Mesenchymal stem cell (in vitro differentiated cells and primary cell): ENCODE data around the gene CIB2.

Experiments
- DNase-seq: peaks from one replicate; pipeline ENCODE4 v3.0.0-alpha.2; 2013
- H2AFZ ChIP-seq: one replicate; pipeline ENCODE4 v1.6.1; 2013; ENCODE audit warnings: low read depth, mild to moderate bottlenecking, control low read depth, inconsistent platforms, low read length, moderate library complexity
- H2AK5ac ChIP-seq: 2 replicates; pipeline ENCODE4 v1.6.1; 2013; ENCODE audit warnings: low read length, moderate library complexity, mild to moderate bottlenecking, inconsistent platforms; ENCODE audit not compliant: severe bottlenecking
- H2BK120ac ChIP-seq: one replicate; pipeline ENCODE4 v1.6.1; 2013; ENCODE audit warnings: low read depth, mild to moderate bottlenecking, inconsistent platforms, low read length, moderate library complexity
- H2BK12ac ChIP-seq, 2 experiments: one replicate each; pipeline ENCODE4 v1.6.1; 2013; ENCODE audit warnings: inconsistent platforms in 2 of 2, low read length in 2 of 2, mild to moderate bottlenecking in 2 of 2, moderate library complexity in 2 of 2, control low read depth in 1 of 2
- H2BK15ac ChIP-seq: one replicate; pipeline ENCODE4 v1.6.1; 2013; ENCODE audit warnings: mild to moderate bottlenecking, low read depth, inconsistent platforms; ENCODE audit not compliant: poor library complexity, severe bottlenecking
- H2BK5ac ChIP-seq: 2 replicates; pipeline ENCODE4 v1.6.1; 2013; ENCODE audit warnings: low read depth, mild to moderate bottlenecking, low read length, control low read depth, inconsistent platforms; ENCODE audit not compliant: poor library complexity, severe bottlenecking
- H3K14ac ChIP-seq, 2 experiments: one replicate each; pipeline ENCODE4 v1.6.1; 2013; ENCODE audit warnings: inconsistent platforms in 2 of 2, low read length in 2 of 2, control low read depth in 1 of 2, mild to moderate bottlenecking in 1 of 2, moderate library complexity in 1 of 2
- H3K18ac ChIP-seq, 2 experiments: one replicate each; pipeline ENCODE4 v1.6.1; 2013; ENCODE audit warnings: inconsistent platforms in 2 of 2, low read length in 2 of 2, control low read depth in 1 of 2, low read depth in 1 of 2, mild to moderate bottlenecking in 1 of 2
- H3K23ac ChIP-seq, 2 experiments: one replicate each; pipeline ENCODE4 v1.6.1; 2013; ENCODE audit warnings: inconsistent platforms in 2 of 2, low read length in 2 of 2, mild to moderate bottlenecking in 2 of 2, moderate library complexity in 2 of 2, control low read depth in 1 of 2
- H3K27ac ChIP-seq: 2 replicates; pipeline ENCODE4 v1.5.1; 2013; ENCODE audit warnings: mild to moderate bottlenecking, moderate library complexity, low read length, control low read depth, inconsistent platforms; ENCODE audit not compliant: poor library complexity, severe bottlenecking
- H3K27me3 ChIP-seq, 2 experiments: 2 replicates each; pipeline versions ENCODE4 v1.6.1 to v1.7.0; 2013; ENCODE audit warnings: low read length in 2 of 2, mild to moderate bottlenecking in 2 of 2, moderate library complexity in 2 of 2, control low read depth in 1 of 2, inconsistent platforms in 1 of 2; ENCODE audit not compliant: control insufficient read depth in 1 of 2, insufficient read depth in 1 of 2
- H3K36me3 ChIP-seq, 2 experiments: 2 replicates each; pipeline versions ENCODE4 v1.6.1 to v1.7.0; 2013; ENCODE audit warnings: low read length in 2 of 2, control low read depth in 1 of 2, inconsistent platforms in 1 of 2, low read depth in 1 of 2, mild to moderate bottlenecking in 1 of 2; ENCODE audit not compliant: insufficient read depth in 2 of 2, control insufficient read depth in 1 of 2
- H3K4ac ChIP-seq, 2 experiments: one replicate each; pipeline ENCODE4 v1.6.1; 2013; ENCODE audit warnings: inconsistent platforms in 2 of 2, low read length in 2 of 2, mild to moderate bottlenecking in 2 of 2, moderate library complexity in 2 of 2, control low read depth in 1 of 2, low read depth in 1 of 2
- H3K4me1 ChIP-seq: 2 replicates; pipeline ENCODE4 v1.6.1; 2013; ENCODE audit warnings: low read depth, low read length, control low read depth; ENCODE audit not compliant: control insufficient read depth, insufficient read depth
- H3K4me2 ChIP-seq: 2 replicates; pipeline ENCODE4 v1.6.1; 2013; ENCODE audit warnings: low read length, mild to moderate bottlenecking, inconsistent platforms; ENCODE audit not compliant: poor library complexity, severe bottlenecking
- H3K4me3 ChIP-seq, 2 experiments: 2 replicates each; pipeline versions ENCODE4 v1.5.1 to v1.7.0; 2013; ENCODE audit warnings: low read length in 2 of 2, mild to moderate bottlenecking in 2 of 2, control low read depth in 1 of 2, low read depth in 1 of 2; ENCODE audit not compliant: insufficient read depth in 1 of 2
- H3K79me1 ChIP-seq: replicated peaks from 2 replicates; pipeline ENCODE4 v1.6.1; 2013; ENCODE audit warnings: mild to moderate bottlenecking, control low read depth, low read length, inconsistent platforms; ENCODE audit not compliant: poor library complexity, severe bottlenecking
- H3K9ac ChIP-seq: 2 replicates; pipeline ENCODE4 v1.7.0; 2013; ENCODE audit warnings: mild to moderate bottlenecking, low read length, moderate library complexity
- H3K9me3 ChIP-seq: 2 replicates; pipeline ENCODE4 v1.7.0; 2013; ENCODE audit warnings: mild to moderate bottlenecking, low read length; ENCODE audit not compliant: control insufficient read depth
- H4K8ac ChIP-seq: one replicate; pipeline ENCODE4 v1.6.1; 2013; ENCODE audit warnings: inconsistent platforms, mild to moderate bottlenecking, low read length, moderate library complexity
- H4K91ac ChIP-seq: one replicate; pipeline ENCODE4 v1.6.1; 2013; ENCODE audit warnings: mild to moderate bottlenecking, low read length, inconsistent platforms
- whole genome bisulfite sequencing: methylation state at CpG from one replicate; pipeline ENCODE4 v1.1.7; 2013; ENCODE audit warnings: mixed read lengths; 5-methylcytosine and 5-hydroxymethylcytosine counted together

CIB2 gene

GRCh38 chr15:78084449-78084750 is 46.8 kb downstream of the CIB2 start:
- no peak overlapping the region for H3K23ac ChIP-seq
- H3K4ac ChIP-seq: peak overlapping the region in 1 of 2 experiments; percentile 9
- H3K9me3 ChIP-seq: no peaks in the 10 kb centered on the region
- H2BK12ac ChIP-seq: peak overlapping the region; percentile 12 to 49
- no peaks in the 10 kb centered on the region for H3K79me1 ChIP-seq
- H3K36me3 ChIP-seq: no peaks in the 10 kb centered on the region
- H3K4me1 ChIP-seq: peaks cover 7% of the 10 kb centered on the region
- no peak for DNase-seq
- H2BK120ac ChIP-seq: peak overlapping the region; percentile 64
- H3K18ac ChIP-seq: peak overlapping the region; percentile 54 to 77
- no peak overlapping the region for H3K4me2 ChIP-seq
- H3K27me3 ChIP-seq: no peaks in the 10 kb centered on the region
- no peak overlapping the region for H3K4me3 ChIP-seq
- H2BK5ac ChIP-seq: no peak overlapping the region
- H3K27ac ChIP-seq: no peak overlapping the region
- peak overlapping the region; percentile 47 for H4K8ac ChIP-seq
- no peak overlapping the region for H2AFZ ChIP-seq
- H3K9ac ChIP-seq: no peak overlapping the region
- peak overlapping the region; percentile 70 for H4K91ac ChIP-seq
- 91% methylated on average over 4 of the region's 5 CpGs for WGBS
- peak overlapping the region in 1 of 2 experiments; percentile 0 for H3K14ac ChIP-seq
- no peak overlapping the region for H2AK5ac ChIP-seq
- peak overlapping the region; percentile 26 for H2BK15ac ChIP-seq

GRCh38 chr15:78083687-78084448 is 47.4 kb downstream of the CIB2 start:
- Histone ChIP-seq H3K27ac (no peak overlapping the region), H3K14ac (peak overlapping the region in 1 of 2 experiments; percentile 0), H2BK5ac (no peak overlapping the region), H3K18ac (peak overlapping the region; percentile 28 to 54), H3K9ac (no peak overlapping the region), H2BK12ac (peak overlapping the region; percentile 12 to 49), H3K9me3 (no peaks in the 10 kb centered on the region), H3K79me1 (no peaks in the 10 kb centered on the region), H4K8ac (peak overlapping the region; percentile 12), H2AK5ac (no peak overlapping the region), H2AFZ (no peak overlapping the region), H3K23ac (no peak overlapping the region), H2BK120ac (peak overlapping the region; percentile 64), H3K4me1 (peaks cover 7% of the 10 kb centered on the region), H3K4me3 (no peak overlapping the region), H4K91ac (peak overlapping the region; percentile 70), H3K36me3 (no peaks in the 10 kb centered on the region), H3K27me3 (no peaks in the 10 kb centered on the region), H3K4ac (peak overlapping the region in 1 of 2 experiments; percentile 9), H3K4me2 (no peak overlapping the region), H2BK15ac (no peak overlapping the region)
- DNase-seq: peak; percentile 16
- WGBS: 91% methylated on average over 6 of the region's 6 CpGs

GRCh38 chr15:78083186-78083585 is 48.1 kb downstream of the CIB2 start:
- H2BK12ac ChIP-seq: peak overlapping the region; percentile 24 to 100
- peak overlapping the region; percentile 38 to 56 for H3K14ac ChIP-seq
- H3K9ac ChIP-seq: no peak overlapping the region
- no peak overlapping the region for H2AK5ac ChIP-seq
- no peak overlapping the region for H2AFZ ChIP-seq
- H3K27ac ChIP-seq: no peak overlapping the region
- no peaks in the 10 kb centered on the region for H3K27me3 ChIP-seq
- peak overlapping the region; percentile 57 for H4K8ac ChIP-seq
- no peak overlapping the region for H3K4me3 ChIP-seq
- DNase-seq: no peak
- no peaks in the 10 kb centered on the region for H3K36me3 ChIP-seq
- H3K23ac ChIP-seq: no peak overlapping the region
- WGBS: 92% methylated on average over 4 of the region's 4 CpGs
- H2BK5ac ChIP-seq: no peak overlapping the region
- H3K9me3 ChIP-seq: no peaks in the 10 kb centered on the region
- no peak overlapping the region for H2BK15ac ChIP-seq
- H3K4me2 ChIP-seq: no peak overlapping the region
- H3K4ac ChIP-seq: peak overlapping the region; percentile 20 to 91
- H3K18ac ChIP-seq: peak overlapping the region; percentile 86 to 98
- no peaks in the 10 kb centered on the region for H3K79me1 ChIP-seq
- peak overlapping the region; percentile 94 for H2BK120ac ChIP-seq
- H3K4me1 ChIP-seq: peaks cover 7% of the 10 kb centered on the region
- H4K91ac ChIP-seq: peak overlapping the region; percentile 92

- H2AFZ ChIP-seq: no peak overlapping the region
These were observed 48.5 kb downstream of the CIB2 start for GRCh38 chr15:78082743-78083110.

More at GRCh38 chr15:78082743-78083110, 48.5 kb downstream of the CIB2 start:
- Histone ChIP-seq H3K4ac (peak overlapping the region; percentile 3 to 91), H3K27me3 (no peaks in the 10 kb centered on the region), H3K14ac (peak overlapping the region in 1 of 2 experiments; percentile 56), H2BK15ac (peak overlapping the region; percentile 88), H3K4me1 (peaks cover 7% of the 10 kb centered on the region), H4K91ac (peak overlapping the region; percentile 92), H3K4me2 (no peak overlapping the region), H2BK5ac (no peak overlapping the region), H4K8ac (peak overlapping the region; percentile 92), H3K9me3 (no peaks in the 10 kb centered on the region), H2BK120ac (peak overlapping the region; percentile 94), H2AK5ac (peak overlapping the region; percentile 1), H3K27ac (no peak overlapping the region), H3K36me3 (no peaks in the 10 kb centered on the region), H3K9ac (no peak overlapping the region), H2BK12ac (peak overlapping the region; percentile 24 to 100), H3K79me1 (no peaks in the 10 kb centered on the region), H3K18ac (peak overlapping the region; percentile 86 to 98), H3K4me3 (no peak overlapping the region), H3K23ac (peak overlapping the region in 1 of 2 experiments; percentile 29)
- no peak for DNase-seq
- 82% methylated on average over 1 of the region's 1 CpG for WGBS
